Stimulated activated CD4-positive, alpha-beta T cell treated with anti-CD3 and anti-CD28 coated beads, TNF-alpha, amount 100 ng/mL, for 24 hours (primary cell): Measurements from ENCODE around the gene LUZP2.

Experiments used
- DNase-seq, 3 experiments: peaks; one replicate each; pipeline ENCODE4 v3.0.0-alpha.2; 2020; ENCODE audit warnings: low read depth in 3 of 3

LUZP2 gene

GRCh38 chr11:24496736-24497725 lies at the start of gene LUZP2:
LUZP2 (plus strand) TSS chr11:24497053.
- DNase-seq, result no peak

- no peak for DNase-seq
These were observed 43.6 kb upstream of the LUZP2 start for GRCh38 chr11:24453129-24453718.

- DNase-seq, result no peak
These were observed 38.9 kb upstream of the LUZP2 start for GRCh38 chr11:24457985-24458384.

GRCh38 chr11:24470431-24470830 lies 26.4 kb upstream of the LUZP2 start:
- DNase-seq, result no peak

- no peak for DNase-seq
These were observed 25.8 kb upstream of the LUZP2 start for GRCh38 chr11:24471084-24471483.

GRCh38 chr11:24478718-24479117 lies 18.1 kb upstream of the LUZP2 start:
- no peak for DNase-seq

GRCh38 chr11:24489477-24489876 lies 7.4 kb upstream of the LUZP2 start:
- no peak for DNase-seq

- no peak for DNase-seq
These were observed 492 bp upstream of the LUZP2 start for GRCh38 chr11:24496386-24496735.

- DNase-seq, result no peak
These were observed 978 bp downstream of the LUZP2 start for GRCh38 chr11:24497831-24498230.

GRCh38 chr11:24502425-24502824 lies 5.6 kb downstream of the LUZP2 start:
- no peak for DNase-seq

- no peak for DNase-seq
These were observed 12.3 kb downstream of the LUZP2 start for GRCh38 chr11:24509114-24509513.

- no peak for DNase-seq
These were observed 14.7 kb downstream of the LUZP2 start for GRCh38 chr11:24511511-24511910.

- DNase-seq, result no peak
These were observed 16.8 kb downstream of the LUZP2 start for GRCh38 chr11:24513479-24514218.

GRCh38 chr11:24514219-24514594 lies 17.4 kb downstream of the LUZP2 start:
- DNase-seq, result no peak

GRCh38 chr11:24515632-24516031 lies 18.8 kb downstream of the LUZP2 start:
- no peak for DNase-seq

- no peak for DNase-seq
These were observed 19.8 kb downstream of the LUZP2 start for GRCh38 chr11:24516638-24517037.

- DNase-seq, result no peak
These were observed 24.7 kb downstream of the LUZP2 start for GRCh38 chr11:24521601-24522000.

GRCh38 chr11:24524156-24524555 lies 27.3 kb downstream of the LUZP2 start:
- DNase-seq, result no peak

GRCh38 chr11:24531528-24531927 lies 34.7 kb downstream of the LUZP2 start:
- DNase-seq, result no peak

- no peak for DNase-seq
These were observed 46.9 kb downstream of the LUZP2 start for GRCh38 chr11:24543771-24544170.

GRCh38 chr11:24556693-24557092 lies 59.8 kb downstream of the LUZP2 start:
- no peak for DNase-seq

- no peak for DNase-seq
These were observed 62.5 kb downstream of the LUZP2 start for GRCh38 chr11:24559315-24559714.

GRCh38 chr11:24560324-24560723 lies 63.5 kb downstream of the LUZP2 start:
- no peak for DNase-seq
